Measurements from ENCODE around the gene MAP3K1. TPM values are rescaled to one million over a fixed set of nuclear protein-coding genes. Genes with fewer than 3 reads are reported as not detected.

The MAP3K1 gene
- total RNA-seq, 2 experiments from 2014 or later = 22.3 to 22.9 TPM

- intact Hi-C loops (cut with DNase I, micrococcal nuclease) = loop anchor here (1.0 kb wide), 1 partner anchor 12 kb away; no protein-coding TSS in a partner anchor
- ATAC-seq = peak; percentile 86
Observed at GRCh38 chr5:56829137-56829908, 14.0 kb downstream of the MAP3K1 start.

GRCh38 chr5:56831773-56832172 is 16.4 kb downstream of the MAP3K1 start:
- Mint-ChIP-seq H3K27ac (peak overlapping the region; percentile 79), H3K36me3 (ENCODE audit: low read depth) (peaks cover 2% of the 10 kb centered on the region), H3K4me1 (peaks cover 93% of the 10 kb centered on the region), H3K4me3 (no peak overlapping the region), H3K9me3 (ENCODE audit: low read depth) (no peaks in the 10 kb centered on the region), H3K27me3 (no peaks in the 10 kb centered on the region)
- DNase-seq (no peak), ATAC-seq (no peak)
- CTCF ChIA-PET = interaction anchor here (1.0 kb wide), 1 partner anchor 12 kb away, joined by 4 read pairs; no protein-coding TSS in a partner anchor
- POLR2A ChIA-PET = no interaction called here
- intact Hi-C loops (cut with DNase I, micrococcal nuclease) = loop anchor here (5.0 to 10.0 kb wide), 2 partner anchors 341 to 857 kb away; partner anchors contain the start of gene GPBP1 (in 1 of the 2)

More at GRCh38 chr5:56829137-56829908, 14.0 kb downstream of the MAP3K1 start:
- peak; percentile 83 for DNase-seq
- ChIA-PET POLR2A (interaction anchor here (0.6 to 0.7 kb wide), 2 partner anchors 63 to 131 kb away, joined by 3 to 5 read pairs; no protein-coding TSS in a partner anchor), CTCF (interaction anchor here (0.6 to 2.3 kb wide), 10 partner anchors 8 to 558 kb away, joined by 3 to 19 read pairs (median 4); partner anchors contain the start of gene MAP3K1)
- H3K27me3 Mint-ChIP-seq = no peaks in the 10 kb centered on the region
- peak overlapping the region; percentile 69 for H3K4me3 Mint-ChIP-seq
- H3K27ac Mint-ChIP-seq = peak overlapping the region; percentile 93
- peaks cover 6% of the 10 kb centered on the region for H3K36me3 Mint-ChIP-seq (ENCODE audit: low read depth)
- no peaks in the 10 kb centered on the region for H3K9me3 Mint-ChIP-seq (ENCODE audit: low read depth)
- H3K4me1 Mint-ChIP-seq = peaks cover 95% of the 10 kb centered on the region

- H3K4me1 Mint-ChIP-seq = peaks cover 93% of the 10 kb centered on the region
- DNase-seq (peak; percentile 69), ATAC-seq (peak; percentile 77)
- H3K9me3 Mint-ChIP-seq (ENCODE audit: low read depth) = no peaks in the 10 kb centered on the region
- CTCF ChIA-PET = interaction anchor here (0.8 to 1.4 kb wide), 6 partner anchors 14 to 878 kb away, joined by 3 to 4 read pairs (median 3); no protein-coding TSS in a partner anchor
- no peaks in the 10 kb centered on the region for H3K27me3 Mint-ChIP-seq
- POLR2A ChIA-PET = no interaction called here
- no peak overlapping the region for H3K4me3 Mint-ChIP-seq
- H3K27ac Mint-ChIP-seq = peak overlapping the region; percentile 72
- intact Hi-C loops (cut with DNase I, micrococcal nuclease) = loop anchor here (5.0 to 10.0 kb wide), 2 partner anchors 339 to 859 kb away; partner anchors contain the start of gene GPBP1 (in 1 of the 2)
- H3K36me3 Mint-ChIP-seq (ENCODE audit: low read depth) = peaks cover 2% of the 10 kb centered on the region
Observed at GRCh38 chr5:56833325-56833724, 18.0 kb downstream of the MAP3K1 start.

- DNase-seq (no peak), ATAC-seq (no peak)
- intact Hi-C loops (cut with DNase I, micrococcal nuclease) = loop anchor here (5.0 to 10.0 kb wide), 3 partner anchors 355 to 900 kb away; no protein-coding TSS in a partner anchor
- ChIA-PET CTCF (interaction anchor here (0.6 to 7.9 kb wide), 31 partner anchors 8 to 854 kb away, joined by 3 to 127 read pairs (median 5); partner anchors contain the start of gene MAP3K1), POLR2A (no interaction called here)
- Mint-ChIP-seq H3K4me3 (no peak overlapping the region), H3K4me1 (peaks cover 86% of the 10 kb centered on the region), H3K27me3 (no peaks in the 10 kb centered on the region), H3K27ac (peak overlapping the region; percentile 68), H3K9me3 (ENCODE audit: low read depth) (no peaks in the 10 kb centered on the region), H3K36me3 (ENCODE audit: low read depth) (peaks cover 2% of the 10 kb centered on the region)
Observed at GRCh38 chr5:56837381-56837780, 22.0 kb downstream of the MAP3K1 start.

- Mint-ChIP-seq H3K4me1 (peaks cover 85% of the 10 kb centered on the region), H3K27me3 (no peaks in the 10 kb centered on the region), H3K36me3 (ENCODE audit: low read depth) (peaks cover 2% of the 10 kb centered on the region), H3K4me3 (no peak overlapping the region), H3K9me3 (ENCODE audit: low read depth) (no peaks in the 10 kb centered on the region), H3K27ac (peak overlapping the region; percentile 68)
- ATAC-seq (peak; percentile 18), DNase-seq (no peak)
- CTCF ChIA-PET = interaction anchor here (0.6 to 7.9 kb wide), 48 partner anchors 9 to 901 kb away, joined by 3 to 127 read pairs (median 4); partner anchors contain the start of gene MAP3K1
- POLR2A ChIA-PET = interaction anchor here (0.6 to 1.0 kb wide), 5 partner anchors 31 to 861 kb away, joined by 3 to 6 read pairs (median 4); no protein-coding TSS in a partner anchor
- intact Hi-C loops (cut with DNase I, micrococcal nuclease) = loop anchor here (1.0 to 10.0 kb wide), 5 partner anchors 356 to 901 kb away; no protein-coding TSS in a partner anchor
Observed at GRCh38 chr5:56837956-56838355, 22.6 kb downstream of the MAP3K1 start.

- peak; percentile 67 for ATAC-seq
- ChIA-PET CTCF (interaction anchor here (0.6 to 7.9 kb wide), 52 partner anchors 8 to 902 kb away, joined by 3 to 127 read pairs (median 4); partner anchors contain the start of gene MAP3K1), POLR2A (interaction anchor here (0.6 to 1.0 kb wide), 6 partner anchors 32 to 867 kb away, joined by 3 to 6 read pairs (median 4); no protein-coding TSS in a partner anchor)
- Mint-ChIP-seq H3K9me3 (ENCODE audit: low read depth) (no peaks in the 10 kb centered on the region), H3K27ac (peak overlapping the region; percentile 68), H3K36me3 (ENCODE audit: low read depth) (peaks cover 2% of the 10 kb centered on the region), H3K4me3 (peak overlapping the region; percentile 37), H3K4me1 (peaks cover 84% of the 10 kb centered on the region), H3K27me3 (no peaks in the 10 kb centered on the region)
- DNase-seq = no peak
- intact Hi-C loops (cut with DNase I, micrococcal nuclease) = loop anchor here (1.0 to 10.0 kb wide), 5 partner anchors 356 to 901 kb away; no protein-coding TSS in a partner anchor
Observed at GRCh38 chr5:56838409-56839039, 23.2 kb downstream of the MAP3K1 start.

- ATAC-seq = no peak
- peak overlapping the region; percentile 68 for H3K27ac Mint-ChIP-seq
- CTCF ChIA-PET = interaction anchor here (0.7 to 7.9 kb wide), 32 partner anchors 10 to 902 kb away, joined by 3 to 127 read pairs (median 5); partner anchors contain the start of gene MAP3K1
- H3K4me3 Mint-ChIP-seq = peak overlapping the region; percentile 37
- H3K36me3 Mint-ChIP-seq (ENCODE audit: low read depth) = peaks cover 2% of the 10 kb centered on the region
- H3K4me1 Mint-ChIP-seq = peaks cover 82% of the 10 kb centered on the region
- intact Hi-C loops (cut with DNase I, micrococcal nuclease) = loop anchor here (2.0 to 10.0 kb wide), 4 partner anchors 357 to 902 kb away; no protein-coding TSS in a partner anchor
- POLR2A ChIA-PET = interaction anchor here (0.7 to 0.8 kb wide), 2 partner anchors 568 to 868 kb away, joined by 3 read pairs; no protein-coding TSS in a partner anchor
- H3K27me3 Mint-ChIP-seq = no peaks in the 10 kb centered on the region
- H3K9me3 Mint-ChIP-seq (ENCODE audit: low read depth) = no peaks in the 10 kb centered on the region
- DNase-seq = no peak
Observed at GRCh38 chr5:56839062-56839461, 23.7 kb downstream of the MAP3K1 start.

GRCh38 chr5:56840597-56840996 is 25.2 kb downstream of the MAP3K1 start:
- H3K27ac Mint-ChIP-seq = peak overlapping the region; percentile 62
- no peaks in the 10 kb centered on the region for H3K9me3 Mint-ChIP-seq (ENCODE audit: low read depth)
- peaks cover 83% of the 10 kb centered on the region for H3K4me1 Mint-ChIP-seq
- DNase-seq = no peak
- POLR2A ChIA-PET = interaction anchor here (0.6 kb wide), 1 partner anchor 108 kb away, joined by 3 read pairs; no protein-coding TSS in a partner anchor
- no peak for ATAC-seq
- no peaks in the 10 kb centered on the region for H3K27me3 Mint-ChIP-seq
- H3K36me3 Mint-ChIP-seq (ENCODE audit: low read depth) = peaks cover 2% of the 10 kb centered on the region
- intact Hi-C loops (cut with DNase I, micrococcal nuclease) = no loop called here
- no peak overlapping the region for H3K4me3 Mint-ChIP-seq
- CTCF ChIA-PET = interaction anchor here (0.6 to 7.9 kb wide), 3 partner anchors 60 to 570 kb away, joined by 3 to 127 read pairs (median 3); no protein-coding TSS in a partner anchor

- peaks cover 83% of the 10 kb centered on the region for H3K4me1 Mint-ChIP-seq
- peak overlapping the region; percentile 60 for H3K27ac Mint-ChIP-seq
- intact Hi-C loops (cut with DNase I, micrococcal nuclease) = no loop called here
- peaks cover 2% of the 10 kb centered on the region for H3K36me3 Mint-ChIP-seq (ENCODE audit: low read depth)
- no peaks in the 10 kb centered on the region for H3K9me3 Mint-ChIP-seq (ENCODE audit: low read depth)
- ATAC-seq (peak; percentile 46), DNase-seq (no peak)
- H3K4me3 Mint-ChIP-seq = no peak overlapping the region
- ChIA-PET CTCF (interaction anchor here (1.6 kb wide), 1 partner anchor 581 kb away, joined by 3 read pairs; no protein-coding TSS in a partner anchor), POLR2A (no interaction called here)
- H3K27me3 Mint-ChIP-seq = no peaks in the 10 kb centered on the region
Observed at GRCh38 chr5:56845277-56845676, 29.9 kb downstream of the MAP3K1 start.

- H3K27me3 Mint-ChIP-seq = no peaks in the 10 kb centered on the region
- ChIA-PET POLR2A (no interaction called here), CTCF (interaction anchor here (1.6 kb wide), 1 partner anchor 582 kb away, joined by 3 read pairs; no protein-coding TSS in a partner anchor)
- no peak overlapping the region for H3K4me3 Mint-ChIP-seq
- DNase-seq = no peak
- no peaks in the 10 kb centered on the region for H3K9me3 Mint-ChIP-seq (ENCODE audit: low read depth)
- peaks cover 86% of the 10 kb centered on the region for H3K4me1 Mint-ChIP-seq
- intact Hi-C loops (cut with DNase I, micrococcal nuclease) = no loop called here
- H3K36me3 Mint-ChIP-seq (ENCODE audit: low read depth) = peaks cover 2% of the 10 kb centered on the region
- H3K27ac Mint-ChIP-seq = peak overlapping the region; percentile 60
- no peak for ATAC-seq
Observed at GRCh38 chr5:56845904-56846480, 30.6 kb downstream of the MAP3K1 start.
